GM21447 (cell line): ENCODE results near the gene PADI2.

Experiments
- ATAC-seq: cut with Tn5 transposase; IDR thresholded peaks from one replicate; pipeline ENCODE4 v1.9.1; 2021; ENCODE audit not compliant: unreplicated experiment

PADI2 gene

GRCh38 chr1:17059391-17060305, 59.6 kb downstream of the PADI2 start:
- ATAC-seq, result no peak

- no peak for ATAC-seq
These were observed 62.7 kb downstream of the PADI2 start for GRCh38 chr1:17056551-17056950.

- ATAC-seq, result no peak
These were observed 63.5 kb downstream of the PADI2 start for GRCh38 chr1:17055801-17056200.

GRCh38 chr1:17053685-17054410, 65.4 kb downstream of the PADI2 start, which contains the start of gene SDHB:
TSS of gene SDHB (minus strand) at chr1:17054032. CDS start at chr1:17054019, 13 bp downstream.
- peak; percentile 96 for ATAC-seq

GRCh38 chr1:17053086-17053684, 66.1 kb downstream of the PADI2 start:
- ATAC-seq, result no peak

GRCh38 chr1:17052641-17053040, 66.6 kb downstream of the PADI2 start:
- no peak for ATAC-seq

- no peak for ATAC-seq
These were observed 67.2 kb downstream of the PADI2 start for GRCh38 chr1:17052038-17052437.

GRCh38 chr1:17047924-17048323, 71.3 kb downstream of the PADI2 start:
- ATAC-seq, result no peak

- ATAC-seq, result no peak
These were observed 73.0 kb downstream of the PADI2 start for GRCh38 chr1:17046334-17046657.

GRCh38 chr1:17045634-17046333, 73.5 kb downstream of the PADI2 start:
- ATAC-seq, result no peak

- ATAC-seq, result no peak
These were observed 74.1 kb downstream of the PADI2 start for GRCh38 chr1:17045150-17045549.

GRCh38 chr1:17043676-17044075, 75.6 kb downstream of the PADI2 start:
- ATAC-seq, result no peak

- ATAC-seq, result no peak
These were observed 79.1 kb downstream of the PADI2 start for GRCh38 chr1:17040135-17040534.

- no peak for ATAC-seq
These were observed 79.7 kb downstream of the PADI2 start for GRCh38 chr1:17039522-17039921.

- ATAC-seq, result no peak
These were observed 85.8 kb downstream of the PADI2 start for GRCh38 chr1:17033481-17033880.

- no peak for ATAC-seq
These were observed 86.5 kb downstream of the PADI2 start for GRCh38 chr1:17032741-17033140.

- ATAC-seq, result no peak
These were observed 87.8 kb downstream of the PADI2 start for GRCh38 chr1:17031436-17031835.

GRCh38 chr1:17030206-17030605, 89.0 kb downstream of the PADI2 start:
- ATAC-seq, result no peak

- ATAC-seq, result no peak
These were observed 90.5 kb downstream of the PADI2 start for GRCh38 chr1:17028662-17029188.

GRCh38 chr1:17027900-17028299, 91.4 kb downstream of the PADI2 start:
- no peak for ATAC-seq

GRCh38 chr1:17027403-17027802, 91.8 kb downstream of the PADI2 start:
- no peak for ATAC-seq
